ENCODE data around the gene PABPC3.

DNA sequence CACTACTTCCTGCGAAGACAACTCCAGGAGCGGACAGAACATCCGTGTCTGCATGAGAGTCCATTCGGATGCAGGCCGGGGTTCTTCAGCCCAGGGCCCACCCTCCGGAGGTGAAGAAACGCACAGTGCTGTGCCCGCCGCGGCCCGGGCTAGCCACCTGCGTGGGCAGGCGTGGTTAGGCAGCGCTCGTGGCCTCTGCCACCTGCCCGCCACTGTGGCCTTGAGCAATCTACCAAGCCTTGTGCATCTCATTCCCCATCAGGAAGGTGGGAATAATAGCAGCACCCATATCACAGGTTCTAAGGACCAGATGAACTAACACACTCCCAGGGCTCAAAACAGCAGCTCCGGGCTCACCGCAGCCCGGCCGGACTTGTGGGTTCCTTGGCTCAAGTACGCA lies 26.7 kb upstream of the PABPC3 start:
- TF ChIP-seq, protein P1, sequence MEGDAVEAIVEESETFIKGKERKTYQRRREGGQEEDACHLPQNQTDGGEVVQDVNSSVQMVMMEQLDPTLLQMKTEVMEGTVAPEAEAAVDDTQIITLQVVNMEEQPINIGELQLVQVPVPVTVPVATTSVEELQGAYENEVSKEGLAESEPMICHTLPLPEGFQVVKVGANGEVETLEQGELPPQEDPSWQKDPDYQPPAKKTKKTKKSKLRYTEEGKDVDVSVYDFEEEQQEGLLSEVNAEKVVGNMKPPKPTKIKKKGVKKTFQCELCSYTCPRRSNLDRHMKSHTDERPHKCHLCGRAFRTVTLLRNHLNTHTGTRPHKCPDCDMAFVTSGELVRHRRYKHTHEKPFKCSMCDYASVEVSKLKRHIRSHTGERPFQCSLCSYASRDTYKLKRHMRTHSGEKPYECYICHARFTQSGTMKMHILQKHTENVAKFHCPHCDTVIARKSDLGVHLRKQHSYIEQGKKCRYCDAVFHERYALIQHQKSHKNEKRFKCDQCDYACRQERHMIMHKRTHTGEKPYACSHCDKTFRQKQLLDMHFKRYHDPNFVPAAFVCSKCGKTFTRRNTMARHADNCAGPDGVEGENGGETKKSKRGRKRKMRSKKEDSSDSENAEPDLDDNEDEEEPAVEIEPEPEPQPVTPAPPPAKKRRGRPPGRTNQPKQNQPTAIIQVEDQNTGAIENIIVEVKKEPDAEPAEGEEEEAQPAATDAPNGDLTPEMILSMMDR (IDR thresholded peaks at IDR 0.05; ENCODE audit: extremely low read depth in 1 of 2, insufficient read depth in 1 of 2, low read depth in 1 of 2, low read length in 2 of 2): no peak
- no peak for TF ChIP-seq POLR2A (IDR thresholded peaks at IDR 0.05; ENCODE audit: low read depth, low read length)

All from endothelial cell of umbilical vein (primary cell).